ENCODE data around the gene UNC50.
A peak's percentile ranks its signal among the peaks of the same experiment; 100 is the strongest.

Gene UNC50, protein sequence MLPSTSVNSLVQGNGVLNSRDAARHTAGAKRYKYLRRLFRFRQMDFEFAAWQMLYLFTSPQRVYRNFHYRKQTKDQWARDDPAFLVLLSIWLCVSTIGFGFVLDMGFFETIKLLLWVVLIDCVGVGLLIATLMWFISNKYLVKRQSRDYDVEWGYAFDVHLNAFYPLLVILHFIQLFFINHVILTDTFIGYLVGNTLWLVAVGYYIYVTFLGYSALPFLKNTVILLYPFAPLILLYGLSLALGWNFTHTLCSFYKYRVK

GRCh38 chr2:98608116-98608961 is at the start of gene UNC50, which contains the start of gene COA5:
Gene UNC50, plus strand, starts transcription at chr2:98608589. Its CDS starts 1,171 bp downstream, at chr2:98609760.
Gene COA5, minus strand, starts transcription at chr2:98608512. Its CDS starts 107 bp downstream, at chr2:98608405.
- peak; percentile 85 to 90 (median 90) for DNase-seq

GRCh38 chr2:98558852-98559530 is 49.4 kb upstream of the UNC50 start:
- DNase-seq: no peak

DNA sequence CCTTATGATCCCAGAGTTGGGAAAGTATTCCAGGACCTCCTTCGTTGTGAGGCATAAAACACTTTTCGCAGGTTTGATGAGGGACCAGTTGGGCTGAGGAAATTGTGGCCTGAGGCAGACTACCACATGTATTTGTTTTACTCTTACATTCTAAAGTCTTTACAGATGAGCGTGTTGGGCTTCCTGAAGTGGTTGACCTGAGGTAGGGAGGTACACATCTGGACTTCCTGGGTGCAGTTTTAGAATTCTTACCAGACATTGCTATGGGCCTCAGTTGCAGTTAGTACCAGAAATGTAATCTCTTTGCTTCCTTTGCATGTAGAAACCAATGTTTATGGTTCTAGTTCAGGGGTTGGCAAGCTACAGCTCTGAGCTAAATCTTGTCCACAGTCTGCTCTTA is 48.8 kb upstream of the UNC50 start:
- no peak for DNase-seq

GRCh38 chr2:98560256-98560771 is 48.1 kb upstream of the UNC50 start:
- DNase-seq: no peak

- no peak for DNase-seq
Measured at GRCh38 chr2:98561018-98561417, 47.4 kb upstream of the UNC50 start.

- no peak for DNase-seq
Measured at GRCh38 chr2:98561902-98562695, 46.3 kb upstream of the UNC50 start.

- no peak for DNase-seq
Measured at GRCh38 chr2:98563394-98563793, 45.0 kb upstream of the UNC50 start.

GRCh38 chr2:98564541-98565132 is 43.8 kb upstream of the UNC50 start:
- DNase-seq: no peak

GRCh38 chr2:98565286-98565860 is 43.0 kb upstream of the UNC50 start:
- DNase-seq: no peak

GRCh38 chr2:98565941-98566340 is 42.4 kb upstream of the UNC50 start:
- DNase-seq: no peak

DNA sequence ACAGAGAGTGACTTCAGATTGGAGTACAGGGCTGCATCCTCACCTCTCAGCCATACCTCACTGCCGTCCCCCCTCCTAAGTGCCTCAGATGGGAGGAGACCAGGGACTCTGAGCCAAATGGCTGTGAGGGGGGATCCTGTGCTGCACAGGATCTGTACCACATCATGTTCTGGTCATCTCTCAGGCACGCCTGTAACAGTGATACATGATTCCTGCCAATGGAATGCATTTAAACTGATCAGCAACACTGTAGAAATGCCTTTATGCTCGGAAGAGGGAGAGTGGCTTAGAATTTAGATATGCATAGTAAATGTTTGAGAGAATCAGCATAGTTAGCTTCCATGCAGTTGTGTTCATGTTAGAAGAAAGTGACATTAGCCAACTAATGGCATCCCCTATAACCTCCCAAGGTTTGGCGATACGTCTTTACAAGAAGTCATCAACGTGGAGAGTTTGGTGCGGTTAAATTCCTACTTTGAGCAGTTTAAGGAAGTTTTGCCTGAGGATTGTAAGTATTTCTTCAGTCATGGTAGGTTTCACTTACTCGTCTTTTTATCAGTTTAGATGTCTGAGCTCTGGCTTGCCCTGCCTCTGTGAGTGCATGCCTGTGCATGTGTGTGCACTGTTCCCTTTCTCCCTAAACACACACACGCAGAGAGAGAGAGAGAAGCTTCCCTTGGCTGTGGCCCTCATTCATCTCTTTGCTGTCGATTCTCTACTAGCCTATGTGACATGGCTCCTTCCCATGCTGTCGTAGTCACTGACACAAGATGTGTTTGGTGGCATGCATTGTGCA is 40.0 kb upstream of the UNC50 start:
- DNase-seq: no peak

- DNase-seq: peak in 2 of 3 experiments; percentile 12 to 21
Measured at GRCh38 chr2:98569197-98569793, 39.1 kb upstream of the UNC50 start.

DNA sequence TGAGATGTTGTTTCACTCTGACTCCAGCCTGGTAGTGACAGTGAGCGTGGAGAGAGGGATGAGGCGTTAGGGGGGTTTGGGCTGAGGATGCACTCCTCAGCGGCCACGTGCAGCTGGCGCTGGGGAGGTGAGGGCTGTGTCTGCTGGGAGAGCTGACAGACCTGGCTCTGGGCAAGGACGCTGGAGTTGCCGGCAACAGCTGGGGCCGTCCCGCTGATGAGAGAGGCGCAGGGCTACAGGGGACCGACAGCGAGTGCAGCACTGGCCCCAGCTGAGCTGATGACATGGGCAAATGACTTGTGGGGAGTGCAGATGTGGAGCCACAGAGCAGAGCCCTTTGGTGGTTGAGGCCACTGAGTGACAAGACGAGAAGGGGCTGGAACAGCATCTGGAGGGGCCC is 38.5 kb upstream of the UNC50 start:
- DNase-seq: no peak

- DNase-seq: no peak
Measured at GRCh38 chr2:98570356-98570755, 38.0 kb upstream of the UNC50 start.

DNA sequence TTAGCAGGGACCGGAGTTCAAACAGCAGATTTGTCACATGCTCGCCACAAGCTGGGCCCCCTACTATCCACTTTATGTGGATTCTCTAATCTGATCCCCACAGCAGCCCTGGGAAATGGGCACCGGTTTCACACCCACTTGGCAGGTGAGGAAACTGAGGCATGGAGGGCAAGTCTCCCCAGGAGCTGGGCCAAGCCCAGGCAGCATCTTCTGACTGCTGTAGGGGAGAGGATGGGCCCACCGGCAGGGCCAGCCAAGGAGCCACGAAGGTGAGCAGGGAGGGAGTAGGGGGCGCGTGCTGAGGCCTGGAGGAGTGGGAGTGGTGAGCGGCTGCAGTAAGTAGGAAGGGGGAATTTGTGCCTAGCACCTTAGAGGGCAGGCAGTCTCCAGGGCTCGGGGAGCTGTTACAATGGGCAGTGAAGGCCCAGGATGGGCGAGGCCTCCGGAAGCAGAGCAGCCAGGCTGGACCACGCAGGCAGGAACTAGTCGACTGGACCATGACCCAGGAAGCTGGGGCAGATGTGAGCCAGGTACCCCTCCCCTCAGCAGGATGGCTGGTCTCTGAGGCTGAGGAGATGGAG is 37.2 kb upstream of the UNC50 start:
- no peak for DNase-seq

DNA sequence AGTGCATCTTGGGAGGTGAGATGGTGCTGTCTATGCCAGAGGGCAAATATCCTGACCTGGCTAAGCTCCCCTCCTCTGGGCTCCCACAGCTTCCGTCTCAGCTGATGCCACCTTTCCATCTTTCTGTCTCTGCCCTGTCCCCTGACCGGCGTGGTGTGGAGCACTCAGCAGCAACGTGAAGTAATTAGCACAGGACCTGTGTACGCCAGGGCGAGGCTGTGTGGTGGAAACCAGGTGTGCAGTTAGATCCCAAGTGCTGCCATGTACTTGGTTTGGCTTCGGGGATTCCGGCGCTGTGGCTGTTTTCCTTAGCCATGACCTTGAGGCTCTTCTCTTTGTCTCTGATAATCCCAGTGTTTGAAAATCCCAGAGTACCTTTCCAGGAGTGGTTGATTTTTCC is 36.6 kb upstream of the UNC50 start:
- DNase-seq: no peak

DNA sequence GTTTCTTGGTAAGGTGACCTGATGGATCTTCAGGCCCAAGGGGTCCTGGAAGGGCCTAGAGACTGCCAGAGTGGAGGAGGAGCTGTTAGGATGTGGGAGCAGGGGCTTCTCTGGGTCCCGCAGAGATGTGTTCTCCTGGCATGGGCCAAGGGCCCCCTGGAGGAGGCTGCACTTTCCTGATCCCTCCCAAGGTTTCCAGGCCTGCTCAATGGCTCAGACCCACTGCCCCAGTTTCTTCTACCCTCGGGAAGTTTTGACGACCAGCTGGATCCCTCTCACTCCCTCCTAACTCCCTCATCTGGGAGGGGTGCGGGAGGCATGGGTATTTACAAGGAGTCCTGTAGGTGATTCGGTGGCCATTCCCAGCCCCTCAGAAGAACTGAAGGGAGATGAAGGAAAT is 36.2 kb upstream of the UNC50 start:
- DNase-seq: no peak

GRCh38 chr2:98572676-98573075 is 35.7 kb upstream of the UNC50 start:
- DNase-seq: no peak

GRCh38 chr2:98573426-98573825 is 35.0 kb upstream of the UNC50 start:
- DNase-seq: no peak

Data from NCI-H1417 (cell line).